GM21528 (cell line): ENCODE results near the gene BATF.

Source experiments
- ATAC-seq: cut with Tn5 transposase; IDR thresholded peaks from one replicate; pipeline ENCODE4 v1.9.1; 2021; ENCODE audit warnings: mild to moderate bottlenecking, moderate library complexity; ENCODE audit not compliant: unreplicated experiment, low FRiP score

BATF gene

DNA sequence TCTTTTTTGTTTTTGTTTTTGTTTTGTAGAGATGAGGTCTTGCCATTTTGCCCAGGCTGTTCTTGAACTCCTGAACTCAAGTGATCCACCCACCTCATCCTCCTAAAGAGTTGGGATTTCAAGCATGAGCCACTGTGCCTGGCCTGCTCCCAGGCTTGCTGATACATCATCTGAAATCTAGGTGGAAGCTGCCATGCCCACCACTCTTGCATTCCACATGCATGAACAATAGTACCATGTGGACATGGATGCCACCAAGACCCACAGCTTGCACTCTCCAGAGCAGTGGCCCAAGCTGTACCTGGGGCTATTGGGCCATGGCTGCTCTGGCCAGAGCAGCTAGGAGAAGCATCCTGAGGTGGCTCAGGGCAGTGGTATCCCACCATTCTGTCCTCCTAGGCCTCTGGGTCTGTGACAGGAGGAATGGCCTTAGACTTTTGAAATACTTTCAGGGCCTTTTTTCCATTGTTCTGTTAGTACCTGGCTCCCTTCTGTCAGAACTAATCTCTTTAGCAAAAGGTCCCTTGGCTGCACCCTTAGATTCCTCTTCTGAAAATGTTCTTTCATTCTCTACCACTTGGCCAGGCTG is 69.8 kb downstream of the BATF start:
- no peak for ATAC-seq

GRCh38 chr14:75595226-75595625 is 73.0 kb downstream of the BATF start:
- ATAC-seq = no peak
